ENCODE data around the gene F13A1. TPM values are rescaled to one million over a fixed set of nuclear protein-coding genes. Genes with fewer than 3 reads are reported as not detected.

The F13A1 gene
- total and polyA plus RNA-seq, 2 of the 8 experiments (the other 6 are each of a cell fraction or from before 2014, with no cell fraction given), result 0.57 to 1.5 TPM

- Histone ChIP-seq H2BK12ac (ENCODE audit: low read depth, low read length) (no peak overlapping the region), H2BK120ac (replicated peaks; ENCODE audit: low read depth, low read length) (no peak overlapping the region), H3K4ac (replicated peaks; ENCODE audit: insufficient read length, low read depth, low read length) (no peak overlapping the region), H3K4me2 (ENCODE audit: insufficient read depth in 1 of 2, low read depth in 2 of 2, low read length in 2 of 2) (no peak overlapping the region), H3K23me2 (ENCODE audit: low read depth, low read length) (no peaks in the 10 kb centered on the region; the same call in 1 of the 2 replicates), H2BK5ac (ENCODE audit: low read depth, low read length) (no peak overlapping the region), H3K18ac (ENCODE audit: extremely low read depth, low read length) (no peak overlapping the region; the same call in 1 of the 2 replicates), H2BK15ac (ENCODE audit: low read length) (no peak overlapping the region), H3K14ac (ENCODE audit: insufficient read length) (no peak overlapping the region), H2AFZ (ENCODE audit: low read length) (no peak overlapping the region), H3K4me3 (ENCODE audit: extremely low read depth in 1 of 4, insufficient read depth in 2 of 4, low read depth in 3 of 4, low read length in 4 of 4) (no peak overlapping the region), H4K5ac (ENCODE audit: insufficient read length, low read depth, low read length) (no peak overlapping the region), H3K9ac (replicated peaks in 1 of 4; ENCODE audit: extremely low read depth in 1 of 4, low read depth in 3 of 4, low read length in 3 of 4) (no peak overlapping the region), H3K27ac (ENCODE audit: low read depth, low read length) (no peak overlapping the region), H2BK20ac (ENCODE audit: low read length) (no peak overlapping the region), H3K79me2 (ENCODE audit: control insufficient read depth in 1 of 2, insufficient read depth in 2 of 2, low read length in 2 of 2) (no peaks in the 10 kb centered on the region), H2AK5ac (ENCODE audit: low read depth, low read length) (no peak overlapping the region), H3K56ac (replicated peaks; ENCODE audit: insufficient read length, low read depth, low read length) (no peak overlapping the region), H4K91ac (replicated peaks; ENCODE audit: insufficient read length, low read length) (no peak overlapping the region), H3K9me3 (ENCODE audit: insufficient read depth in 2 of 2, low read depth in 1 of 2, low read length in 1 of 2) (no peaks in the 10 kb centered on the region), H3K23ac (ENCODE audit: insufficient read length) (no peak overlapping the region), H4K8ac (ENCODE audit: extremely low read depth, insufficient read depth, low read length) (no peak overlapping the region), H3K36me3 (ENCODE audit: control insufficient read depth in 2 of 4, insufficient read depth in 4 of 4, low read length in 3 of 4) (no peaks in the 10 kb centered on the region), H3K4me1 (replicated peaks in 1 of 4; ENCODE audit: control insufficient read depth in 3 of 4, insufficient read depth in 4 of 4, low read length in 3 of 4) (peaks cover 0 to 2% (median 0%) of the 10 kb centered on the region in 4 experiments; a peak in 3 of 7 replicates), H3K27me3 (replicated peaks in 1 of 4; ENCODE audit: control insufficient read depth in 3 of 4, extremely low read depth in 1 of 4, insufficient read depth in 3 of 4, low read length in 3 of 4) (no peaks in the 10 kb centered on the region), H4K20me1 (replicated peaks in 1 of 2; ENCODE audit: control insufficient read depth in 1 of 2, insufficient read depth in 2 of 2, low read length in 2 of 2) (no peaks in the 10 kb centered on the region), H3K79me1 (ENCODE audit: low read depth, low read length) (no peaks in the 10 kb centered on the region)
- POLR2A ChIA-PET (ENCODE audit: partially characterized antibody), result no interaction called here
- WGBS, 2 experiments (ENCODE audit: extremely low coverage in 1 of 2, insufficient coverage in 1 of 2, insufficient read length in 1 of 2, insufficient replicate concordance in 2 of 2, low coverage in 1 of 2, low lambda C conversion rate in 2 of 2, missing lambda C conversion rate in 1 of 2), result 56% methylated on average over 2 of the region's 2 CpGs; no CpG with 5 or more reads in 1 of the 2 experiments
- CTCF ChIA-PET (ENCODE audit: partially characterized antibody), result interaction anchor here (1.1 to 1.4 kb wide), 2 partner anchors 14 to 320 kb away, joined by 3 to 4 read pairs; no protein-coding TSS in a partner anchor
- DNase-seq (ENCODE audit: low read depth in 1 of 2, low spot score in 2 of 2) (no peak), FAIRE-seq (no peak)
- TF ChIP-seq NANOG (IDR thresholded peaks at IDR 0.05; ENCODE audit: insufficient read depth, low read depth, low read length, poor library complexity, severe bottlenecking) (no peak), ATF3 (IDR thresholded peaks at IDR 0.05; ENCODE audit: insufficient read depth, low read depth, low read length) (no peak), CREB1 (IDR thresholded peaks at IDR 0.05) (no peak), EGR1 (IDR thresholded peaks at IDR 0.05; ENCODE audit: borderline replicate concordance, low read depth, low read length) (no peak)
Measured at GRCh38 chr6:6225885-6226529, 94.5 kb downstream of the F13A1 start.

All from H1 (cell line).